MV-4-11 (cell line): ENCODE results near the gene TOP1.
A peak's percentile ranks its signal among the peaks of the same experiment; 100 is the strongest.

Source experiments
- DNase-seq: peaks from one replicate; lab custom pipeline; 2025; lab: John Stamatoyannopoulos, UW

The TOP1 gene

GRCh38 chr20:41037179-41037578 is 8.6 kb downstream of the TOP1 start:
- DNase-seq: no peak

DNA sequence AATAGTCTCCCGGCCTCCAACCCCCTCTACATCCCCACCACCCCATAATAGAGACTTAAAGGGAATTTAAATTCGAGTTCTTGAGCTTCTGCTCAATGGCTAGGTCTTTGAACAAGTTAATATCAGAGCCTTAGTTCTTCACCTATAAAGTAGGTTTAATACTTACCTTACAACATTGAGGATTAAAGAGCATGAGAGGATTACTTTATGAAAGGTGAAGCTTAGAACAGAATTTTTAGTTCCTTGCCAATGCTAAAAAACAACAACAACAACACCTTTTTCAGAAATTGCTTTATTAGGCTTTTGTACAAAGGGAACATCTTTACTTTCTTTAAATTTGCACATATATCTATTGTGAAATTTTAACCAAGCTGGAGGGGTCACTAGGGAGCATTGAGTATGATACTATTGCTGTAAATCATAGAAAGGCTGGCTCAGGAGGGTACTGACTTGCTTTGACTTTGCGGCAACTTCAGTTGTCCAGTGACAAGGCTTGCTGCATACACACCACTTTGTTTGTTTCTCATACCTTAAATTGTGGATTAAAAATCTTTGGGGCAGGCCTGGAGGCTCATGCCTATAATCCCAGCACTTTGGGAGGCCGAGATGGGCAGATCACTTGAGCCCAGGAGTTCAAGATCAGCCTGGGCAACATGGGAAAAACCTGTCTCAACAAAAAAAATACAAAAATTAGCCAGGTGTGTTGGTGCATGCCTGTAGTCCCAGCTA is 9.7 kb downstream of the TOP1 start:
- DNase-seq: no peak

GRCh38 chr20:41038878-41039404 is 10.3 kb downstream of the TOP1 start:
- DNase-seq: no peak

DNA sequence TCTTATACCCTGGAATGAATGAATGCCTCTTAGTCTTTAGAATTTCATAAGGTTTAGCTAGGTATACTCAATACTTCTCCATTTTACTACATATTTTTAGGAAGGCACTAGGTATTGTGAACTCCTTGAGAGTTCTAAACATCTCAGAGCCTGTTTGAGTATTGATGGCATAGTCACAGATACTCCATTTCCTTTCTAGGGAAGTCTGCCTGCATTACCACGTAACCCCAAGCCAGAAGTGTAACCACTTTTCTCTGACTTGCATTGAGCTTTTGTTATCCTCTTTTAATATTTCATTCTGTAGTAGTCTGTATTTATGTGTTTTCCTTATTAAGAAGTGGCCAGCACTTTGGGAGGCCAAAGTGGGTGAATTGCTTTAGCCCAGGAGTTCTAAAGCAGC is 12.2 kb downstream of the TOP1 start:
- no peak for DNase-seq

DNA sequence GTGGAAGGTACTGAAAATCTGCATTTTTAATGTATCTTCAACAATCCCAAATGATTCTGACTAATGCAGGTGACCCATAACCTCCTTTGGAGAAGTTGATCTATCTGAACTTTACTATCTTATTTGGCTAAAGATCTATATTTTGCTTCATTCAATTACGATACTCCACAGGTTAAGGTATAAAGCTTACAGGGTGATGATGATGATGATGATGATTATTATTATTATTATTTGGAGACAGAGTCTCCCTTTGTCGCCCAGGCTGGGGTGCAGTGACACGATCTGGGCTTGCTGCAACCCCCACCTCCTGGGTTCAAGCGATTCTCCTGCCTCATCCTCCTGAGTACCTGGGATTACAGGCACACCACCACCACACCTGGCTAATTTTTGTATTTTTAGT is 13.1 kb downstream of the TOP1 start:
- DNase-seq: no peak

DNA sequence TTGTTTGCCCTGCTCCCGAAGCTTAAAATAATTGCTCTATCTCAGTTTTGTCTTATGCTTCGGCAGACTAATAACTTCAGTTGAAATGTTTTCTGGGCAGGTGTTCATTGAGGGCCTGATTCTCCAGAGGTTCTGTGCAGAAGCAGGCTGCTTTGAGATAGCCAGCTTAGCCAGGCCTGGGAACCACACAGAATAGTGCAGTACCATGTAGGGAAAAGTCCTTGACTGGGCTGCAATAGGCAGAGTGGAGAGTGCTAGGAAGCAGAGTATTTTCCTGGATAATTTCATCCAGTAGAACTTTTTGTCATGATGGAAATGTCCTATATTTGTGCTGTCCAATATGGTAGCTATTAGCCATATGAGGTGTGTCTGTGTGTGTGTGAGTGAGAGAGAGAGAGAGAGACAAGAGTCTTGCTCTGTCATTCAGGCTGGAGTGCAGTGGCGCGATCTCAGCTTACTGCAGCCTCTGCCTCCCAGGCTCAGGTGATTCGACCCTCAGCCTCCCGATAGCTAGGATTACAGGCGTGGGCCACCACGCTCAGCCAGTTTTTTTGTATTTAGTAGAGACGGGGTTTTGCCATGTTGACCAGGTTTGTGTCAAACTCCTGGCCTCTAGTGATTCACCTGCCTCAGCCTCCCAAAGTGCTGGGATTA is 15.9 kb downstream of the TOP1 start:
- no peak for DNase-seq

- no peak for DNase-seq
These were observed 17.0 kb downstream of the TOP1 start for GRCh38 chr20:41045671-41046070.

GRCh38 chr20:41046716-41047115 is 18.1 kb downstream of the TOP1 start:
- no peak for DNase-seq

GRCh38 chr20:41047279-41047974 is 18.8 kb downstream of the TOP1 start:
- no peak for DNase-seq

GRCh38 chr20:41047975-41048305 is 19.3 kb downstream of the TOP1 start:
- DNase-seq: peak; percentile 37

- peak; percentile 76 for DNase-seq
These were observed 20.1 kb downstream of the TOP1 start for GRCh38 chr20:41048461-41049301.

DNA sequence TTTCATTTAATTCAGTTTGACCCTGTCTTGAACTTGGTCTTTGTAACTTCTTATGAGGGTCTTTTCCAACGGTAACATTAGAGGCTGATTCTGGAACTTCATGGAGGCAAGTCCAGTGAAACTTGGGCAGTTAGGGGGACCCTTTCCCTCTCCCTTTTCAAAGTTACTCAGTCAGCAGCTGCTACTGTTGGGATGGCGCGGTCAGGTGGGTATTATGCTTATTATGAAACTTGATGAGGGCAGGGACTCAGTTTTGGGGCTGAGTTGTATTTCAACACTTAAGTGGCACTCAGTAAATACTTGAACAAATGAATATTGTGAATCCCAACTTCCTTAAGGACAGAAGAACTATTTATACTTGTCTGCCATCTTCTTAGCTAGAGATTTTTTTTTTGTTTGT is 20.8 kb downstream of the TOP1 start:
- peak; percentile 30 for DNase-seq

- DNase-seq: peak; percentile 30
These were observed 21.9 kb downstream of the TOP1 start for GRCh38 chr20:41050361-41051008.

GRCh38 chr20:41051009-41051825 is 22.6 kb downstream of the TOP1 start:
- DNase-seq: no peak

DNA sequence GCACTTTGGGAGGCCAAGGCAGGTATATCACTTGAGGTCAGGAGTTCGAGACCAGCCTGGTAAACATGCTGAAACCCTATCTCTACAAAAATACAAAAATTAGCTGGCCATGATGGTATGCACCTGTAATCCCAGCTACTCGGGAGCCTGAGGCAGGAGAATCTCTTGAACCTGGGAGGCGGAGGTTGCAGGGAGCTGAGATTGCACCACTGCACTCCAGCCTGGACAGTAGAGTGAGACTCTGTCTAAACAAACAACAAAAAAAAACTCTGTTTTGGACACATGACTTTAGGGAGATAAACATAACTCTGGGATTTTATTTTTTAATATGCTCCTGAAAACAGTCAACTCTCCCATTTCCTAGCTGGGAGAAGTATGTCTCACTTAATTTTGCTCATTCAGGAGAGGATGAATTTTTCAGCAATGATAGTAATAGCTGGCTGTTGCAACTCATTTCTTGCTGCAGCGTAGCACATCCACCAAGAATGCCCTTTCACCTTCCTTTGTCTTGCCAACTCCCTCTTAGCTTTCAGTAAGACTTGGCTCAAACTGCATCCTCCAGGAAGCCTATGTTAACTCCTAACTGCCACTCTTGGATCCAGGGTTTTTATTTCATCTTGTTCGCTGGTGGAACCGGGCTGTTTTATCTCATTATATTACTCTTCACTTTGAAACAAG is 24.3 kb downstream of the TOP1 start:
- DNase-seq: no peak

GRCh38 chr20:41054070-41054846 is 25.6 kb downstream of the TOP1 start:
- no peak for DNase-seq

DNA sequence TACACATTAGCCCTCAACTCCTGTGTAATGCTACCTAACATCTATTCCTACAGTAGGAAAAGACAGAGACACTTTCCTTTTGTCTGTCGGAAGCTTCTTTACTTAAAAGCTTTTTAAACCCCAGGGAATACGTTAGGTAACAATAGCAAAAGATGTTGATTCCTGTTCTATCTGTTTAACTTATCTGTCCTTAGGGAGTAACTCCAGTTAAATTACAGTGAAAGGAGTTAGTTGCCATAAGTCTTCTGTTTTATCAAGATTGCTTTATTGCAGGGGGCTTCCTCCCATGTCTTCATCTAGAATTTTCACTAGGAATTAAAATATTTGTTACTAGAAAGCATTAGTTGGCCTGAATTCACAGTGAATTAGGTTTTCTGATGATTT is 26.2 kb downstream of the TOP1 start:
- DNase-seq: no peak

DNA sequence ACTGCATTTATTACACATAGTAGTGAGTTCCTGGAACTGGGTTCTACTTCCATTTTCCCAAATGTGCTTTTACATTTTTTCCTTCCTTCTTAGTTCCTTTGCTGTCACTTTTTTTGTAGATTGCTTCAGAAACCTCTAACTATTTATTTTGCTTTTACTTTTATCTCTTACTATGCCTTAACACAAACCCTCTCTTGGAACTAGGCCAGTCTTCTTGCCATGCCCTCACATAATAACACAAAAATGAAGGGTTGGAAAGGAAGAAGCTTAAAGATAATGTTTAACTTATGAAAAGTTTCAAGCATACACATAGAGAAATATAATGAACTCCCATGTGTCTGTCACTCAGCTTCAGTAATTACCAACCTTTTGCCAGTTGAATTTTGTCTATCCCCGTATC is 27.1 kb downstream of the TOP1 start:
- no peak for DNase-seq

- no peak for DNase-seq
These were observed 29.5 kb downstream of the TOP1 start for GRCh38 chr20:41057999-41058673.
